DND-41 (cell line): ENCODE data around the gene RHOB.

Experiments
- CTCF ChIP-seq: IDR thresholded peaks from 2 replicates; pipeline ENCODE4 v1.5.1; 2012; ENCODE audit warnings: borderline replicate concordance, low read length, moderate library complexity, mild to moderate bottlenecking; ENCODE audit not compliant: poor library complexity, severe bottlenecking; ENCODE audit errors: extremely low read depth
- EZH2 ChIP-seq: IDR thresholded peaks from 3 replicates; pipeline ENCODE4 v1.6.1; 2012; ENCODE audit warnings: borderline replicate concordance, low read depth, mild to moderate bottlenecking, moderate library complexity, low read length, inconsistent platforms; ENCODE audit not compliant: severe bottlenecking

- TF ChIP-seq EZH2 (no peak), CTCF (no peak)
Measured at GRCh38 chr2:20471902-20472559, 25.2 kb downstream of the RHOB start.
